Activated CD8-positive, alpha-beta T cell treated with anti-CD3 and anti-CD28 coated beads, Interleukin-2, amount 10 ng/mL, durations not matched to agents 7 days and 5 days (primary cell): ENCODE measurements around the gene NEB. TPM values are rescaled to one million over a fixed set of nuclear protein-coding genes. Genes with fewer than 3 reads are reported as not detected.
"Not testable (repeated sequence)": the region's sequence is repeated elsewhere in the genome, so short reads cannot be mapped to it uniquely, and the experiment has no call there.

ENCODE experiments used
- ATAC-seq: fragments of 150-1000 bp; cut with Tn5 transposase; one replicate; pipeline ENCODE4 v1.10.0; 2021; ENCODE audit warnings: moderate library complexity
- CTCF ChIA-PET: fragments of 350-600 bp; sonication (Branson Sonifier 250); formaldehyde crosslinking; loops from one replicate; lab custom pipeline; 2021; ENCODE audit warnings: antibody characterized with exemption; lab: Charles Lee
- POLR2A ChIA-PET: fragments of 350-600 bp; sonication (Branson Sonifier 250); formaldehyde crosslinking; loops from one replicate; lab custom pipeline; 2021; ENCODE audit warnings: antibody characterized with exemption; lab: Charles Lee
- DNase-seq: peaks from one replicate; pipeline ENCODE4 v3.0.0-alpha.2; 2020
- H3K27ac Mint-ChIP-seq: one replicate; pipeline ENCODE4 v1.8.0; 2021; ENCODE audit warnings: mild to moderate bottlenecking, mixed read lengths
- H3K27me3 Mint-ChIP-seq: one replicate; pipeline ENCODE4 v1.8.0; 2021; ENCODE audit warnings: low read depth, mixed read lengths
- H3K36me3 Mint-ChIP-seq: one replicate; pipeline ENCODE4 v1.8.0; 2021; ENCODE audit warnings: low read depth, mixed read lengths
- H3K4me1 Mint-ChIP-seq: one replicate; pipeline ENCODE4 v1.8.0; 2021; ENCODE audit warnings: low read depth, mixed read lengths
- H3K4me3 Mint-ChIP-seq: one replicate; pipeline ENCODE4 v1.8.0; 2021; ENCODE audit warnings: mild to moderate bottlenecking, mixed read lengths
- H3K9me3 Mint-ChIP-seq: one replicate; pipeline ENCODE4 v1.8.0; 2022; ENCODE audit warnings: mixed read lengths; ENCODE audit not compliant: insufficient read depth
- total RNA-seq, 2 experiments: library from RNA; stranded (reverse); gene quantifications; one replicate each; pipeline ENCODE4 v1.2.3, GENCODE V29; 2021

NEB gene
- total RNA-seq, 2 experiments from 2014 or later = 0.31 to 0.40 TPM

GRCh38 chr2:151657667-151658076 lies 76.6 kb downstream of the NEB start:
- ATAC-seq (no peak), DNase-seq (no peak)
- Mint-ChIP-seq H3K4me1 (no peaks in the 10 kb centered on the region), H3K27me3 (peaks cover 12% of the 10 kb centered on the region), H3K9me3 (no peaks in the 10 kb centered on the region), H3K36me3 (no peaks in the 10 kb centered on the region), H3K4me3 (no peak overlapping the region), H3K27ac (no peak overlapping the region)
- ChIA-PET CTCF (no interaction called here), POLR2A (no interaction called here)

GRCh38 chr2:151655663-151656398 lies 78.4 kb downstream of the NEB start:
- Mint-ChIP-seq H3K4me1 (no peaks in the 10 kb centered on the region), H3K27me3 (peaks cover 9% of the 10 kb centered on the region), H3K4me3 (no peak overlapping the region), H3K36me3 (no peaks in the 10 kb centered on the region), H3K9me3 (no peaks in the 10 kb centered on the region), H3K27ac (no peak overlapping the region)
- DNase-seq (no peak), ATAC-seq (no peak)
- CTCF ChIA-PET = interaction anchor here (0.6 kb wide), 1 partner anchor 30 kb away, joined by 3 read pairs; no protein-coding TSS in a partner anchor
- POLR2A ChIA-PET = no interaction called here

DNA sequence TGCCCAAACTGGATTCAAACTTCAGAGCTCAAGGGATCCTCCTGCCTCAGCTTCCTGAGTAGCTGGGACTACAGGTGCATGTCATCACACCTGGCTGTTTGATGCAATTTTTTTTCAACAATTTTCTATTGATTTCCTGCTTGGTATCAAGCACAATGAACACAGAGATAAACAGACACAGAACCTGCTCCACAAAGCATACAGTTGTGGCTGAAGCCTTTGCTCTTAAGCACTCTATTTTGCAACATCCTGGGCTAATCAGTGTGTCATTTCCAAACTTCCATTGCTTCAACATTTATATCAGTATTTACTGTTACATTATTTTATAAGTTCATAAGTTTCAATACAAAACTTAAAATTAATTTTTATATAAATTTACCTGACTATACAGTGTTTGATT lies 79.4 kb downstream of the NEB start:
- DNase-seq (no peak), ATAC-seq (no peak)
- Mint-ChIP-seq H3K9me3 (no peaks in the 10 kb centered on the region), H3K27ac (no peak overlapping the region), H3K4me1 (no peaks in the 10 kb centered on the region), H3K27me3 (peaks cover 9% of the 10 kb centered on the region), H3K36me3 (no peaks in the 10 kb centered on the region), H3K4me3 (no peak overlapping the region)
- ChIA-PET CTCF (interaction anchor here (1.5 kb wide), 1 partner anchor 12 kb away, joined by 4 read pairs; no protein-coding TSS in a partner anchor), POLR2A (no interaction called here)

- POLR2A ChIA-PET = no interaction called here
- CTCF ChIA-PET = interaction anchor here (0.9 to 1.5 kb wide), 2 partner anchors 12 to 40 kb away, joined by 3 to 4 read pairs; no protein-coding TSS in a partner anchor
Observed at GRCh38 chr2:151654085-151654484, 80.2 kb downstream of the NEB start.

GRCh38 chr2:151651274-151651673 lies 83.0 kb downstream of the NEB start:
- ATAC-seq (no peak), DNase-seq (no peak)
- Mint-ChIP-seq H3K9me3 (peaks cover 9% of the 10 kb centered on the region), H3K4me1 (no peaks in the 10 kb centered on the region), H3K36me3 (peaks cover 2% of the 10 kb centered on the region), H3K27me3 (peaks cover 4% of the 10 kb centered on the region), H3K4me3 (no peak overlapping the region), H3K27ac (no peak overlapping the region)
- POLR2A ChIA-PET = no interaction called here
- CTCF ChIA-PET = interaction anchor here (1.1 kb wide), 1 partner anchor 13 kb away, joined by 3 read pairs; no protein-coding TSS in a partner anchor

More at GRCh38 chr2:151654085-151654484, 80.2 kb downstream of the NEB start:
- ATAC-seq = no peak
- Mint-ChIP-seq H3K9me3 (no peaks in the 10 kb centered on the region), H3K4me3 (no peak overlapping the region), H3K27ac (no peak overlapping the region), H3K27me3 (peaks cover 9% of the 10 kb centered on the region), H3K36me3 (no peaks in the 10 kb centered on the region), H3K4me1 (no peaks in the 10 kb centered on the region)
- DNase-seq = no peak

GRCh38 chr2:151650456-151650855 lies 83.8 kb downstream of the NEB start:
- peaks cover 11% of the 10 kb centered on the region for H3K9me3 Mint-ChIP-seq
- no peak for DNase-seq
- CTCF ChIA-PET = interaction anchor here (1.1 kb wide), 1 partner anchor 12 kb away, joined by 3 read pairs; no protein-coding TSS in a partner anchor
- H3K4me3 Mint-ChIP-seq = no peak overlapping the region
- peaks cover 2% of the 10 kb centered on the region for H3K36me3 Mint-ChIP-seq
- ATAC-seq = no peak
- no peaks in the 10 kb centered on the region for H3K4me1 Mint-ChIP-seq
- H3K27ac Mint-ChIP-seq = no peak overlapping the region
- POLR2A ChIA-PET = no interaction called here
- H3K27me3 Mint-ChIP-seq = no peaks in the 10 kb centered on the region

GRCh38 chr2:151649966-151650365 lies 84.3 kb downstream of the NEB start:
- POLR2A ChIA-PET = no interaction called here
- H3K27me3 Mint-ChIP-seq = no peaks in the 10 kb centered on the region
- DNase-seq (no peak), ATAC-seq (no peak)
- H3K4me3 Mint-ChIP-seq = no peak overlapping the region
- H3K4me1 Mint-ChIP-seq = no peaks in the 10 kb centered on the region
- peaks cover 2% of the 10 kb centered on the region for H3K36me3 Mint-ChIP-seq
- CTCF ChIA-PET = no interaction called here
- no peak overlapping the region for H3K27ac Mint-ChIP-seq
- peaks cover 13% of the 10 kb centered on the region for H3K9me3 Mint-ChIP-seq

DNA sequence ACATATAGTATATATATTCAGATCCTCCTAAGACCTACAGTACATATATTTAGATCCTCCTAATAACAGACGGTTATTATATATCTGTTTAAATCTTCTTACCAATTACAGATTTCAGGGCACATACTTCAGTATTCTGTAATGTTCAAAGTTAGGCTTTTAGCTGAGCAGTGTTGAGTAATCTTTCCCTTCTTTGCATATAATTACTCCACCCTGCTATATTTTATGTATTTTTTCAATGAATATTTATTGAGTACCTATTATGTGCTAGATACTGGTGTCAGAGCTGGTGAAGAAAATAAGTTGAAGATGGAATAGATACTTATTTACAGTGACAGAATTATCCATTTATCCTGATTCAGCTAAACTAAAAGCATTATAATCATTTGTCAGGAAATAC lies 84.9 kb downstream of the NEB start:
- DNase-seq = no peak
- ATAC-seq = no peak
- Mint-ChIP-seq H3K27me3 (no peaks in the 10 kb centered on the region), H3K36me3 (peaks cover 2% of the 10 kb centered on the region), H3K9me3 (peaks cover 13% of the 10 kb centered on the region), H3K4me3 (no peak overlapping the region), H3K27ac (no peak overlapping the region), H3K4me1 (no peaks in the 10 kb centered on the region)
- ChIA-PET CTCF (no interaction called here), POLR2A (no interaction called here)

DNA sequence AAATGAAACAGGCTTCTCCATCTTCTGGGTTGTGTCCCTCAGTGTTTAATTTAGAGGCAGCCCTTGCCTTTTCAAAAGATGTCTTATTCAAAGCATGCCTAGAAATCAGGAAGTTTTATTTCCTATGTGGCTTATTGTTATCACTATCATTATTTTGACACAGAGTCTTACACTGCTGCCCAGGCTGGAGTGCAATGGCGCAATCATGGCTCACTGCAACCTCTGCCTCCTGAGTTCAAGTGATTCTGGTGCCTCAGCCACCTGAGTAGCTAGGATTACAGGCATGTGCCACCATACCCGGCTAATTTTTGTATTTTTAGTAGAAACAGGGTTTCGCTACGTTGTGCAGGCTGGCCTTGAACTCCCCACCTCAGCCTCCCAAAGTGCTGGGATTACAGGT lies 87.8 kb downstream of the NEB start:
- CTCF ChIA-PET, DNase-seq, H3K4me1 Mint-ChIP-seq, H3K4me3 Mint-ChIP-seq, H3K27ac Mint-ChIP-seq, H3K27me3 Mint-ChIP-seq, POLR2A ChIA-PET, ATAC-seq, H3K36me3 Mint-ChIP-seq: not testable (repeated sequence)
- H3K9me3 Mint-ChIP-seq = peaks cover 13% of the 10 kb centered on the region

GRCh38 chr2:151644580-151644979 lies 89.7 kb downstream of the NEB start:
- ChIA-PET CTCF (interaction anchor here (1.0 kb wide), 1 partner anchor 381 kb away, joined by 3 read pairs; no protein-coding TSS in a partner anchor), POLR2A (no interaction called here)
- DNase-seq (no peak), ATAC-seq (no peak)
- Mint-ChIP-seq H3K27ac (no peak overlapping the region), H3K27me3 (no peaks in the 10 kb centered on the region), H3K36me3 (peaks cover 2% of the 10 kb centered on the region), H3K4me1 (peaks cover 6% of the 10 kb centered on the region), H3K4me3 (no peak overlapping the region), H3K9me3 (peaks cover 13% of the 10 kb centered on the region)

DNA sequence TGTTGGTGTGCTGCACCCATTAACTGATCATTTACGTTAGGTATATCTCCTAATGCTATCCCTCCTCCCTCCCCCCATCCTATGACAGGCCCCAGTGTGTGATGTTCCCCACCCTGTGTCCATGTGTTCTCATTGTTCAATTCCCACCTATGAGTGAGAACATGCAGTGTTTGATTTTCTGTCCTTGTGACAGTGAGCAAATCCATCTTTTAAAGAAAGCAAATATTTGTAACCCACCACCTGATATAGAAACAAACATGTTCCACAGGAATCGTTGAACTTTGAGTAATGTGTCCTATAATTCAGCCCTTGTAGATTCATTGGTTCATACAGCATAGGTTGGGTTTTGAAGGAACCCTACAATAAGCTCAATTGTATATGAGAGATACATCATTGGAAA lies 92.4 kb downstream of the NEB start:
- H3K9me3 Mint-ChIP-seq, H3K36me3 Mint-ChIP-seq, H3K4me3 Mint-ChIP-seq, POLR2A ChIA-PET, ATAC-seq, H3K27ac Mint-ChIP-seq, DNase-seq, H3K27me3 Mint-ChIP-seq: not testable (repeated sequence)
- peaks cover 30% of the 10 kb centered on the region for H3K4me1 Mint-ChIP-seq
- CTCF ChIA-PET = interaction anchor here (1.0 to 1.4 kb wide), 3 partner anchors 12 to 361 kb away, joined by 3 to 4 read pairs (median 3); no protein-coding TSS in a partner anchor

DNA sequence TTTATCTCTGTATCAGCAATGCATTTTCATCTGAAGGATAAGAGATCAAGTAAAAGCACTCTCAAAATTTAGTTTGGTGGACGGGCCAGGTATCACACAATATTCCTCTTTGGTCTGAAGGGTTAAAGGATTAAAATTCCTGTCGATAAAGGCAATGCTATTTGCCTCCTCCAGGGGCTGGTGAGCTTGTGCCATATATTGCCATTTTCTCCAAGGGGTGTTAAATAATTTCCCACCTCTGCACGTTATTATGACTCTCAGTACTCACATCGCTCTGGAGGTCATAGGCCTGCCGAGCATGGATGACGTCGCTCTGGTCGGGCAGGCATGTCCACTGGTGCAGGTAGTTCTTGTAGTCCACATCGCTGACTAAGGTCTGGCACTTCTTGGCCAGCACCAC lies 94.2 kb downstream of the NEB start:
- ATAC-seq (no peak), DNase-seq (no peak)
- no peak overlapping the region for H3K4me3 Mint-ChIP-seq
- POLR2A ChIA-PET = no interaction called here
- peaks cover 38% of the 10 kb centered on the region for H3K4me1 Mint-ChIP-seq
- H3K27me3 Mint-ChIP-seq = no peaks in the 10 kb centered on the region
- no peak overlapping the region for H3K27ac Mint-ChIP-seq
- H3K9me3 Mint-ChIP-seq = peaks cover 3% of the 10 kb centered on the region
- peaks cover 6% of the 10 kb centered on the region for H3K36me3 Mint-ChIP-seq
- CTCF ChIA-PET = no interaction called here
